ENCODE data around the gene PARD3. TPM values are rescaled to one million over a fixed set of nuclear protein-coding genes. Genes with fewer than 3 reads are reported as not detected.

Gene PARD3
- total RNA-seq, 1 donor from 2014 or later = 34.1 TPM

DNA sequence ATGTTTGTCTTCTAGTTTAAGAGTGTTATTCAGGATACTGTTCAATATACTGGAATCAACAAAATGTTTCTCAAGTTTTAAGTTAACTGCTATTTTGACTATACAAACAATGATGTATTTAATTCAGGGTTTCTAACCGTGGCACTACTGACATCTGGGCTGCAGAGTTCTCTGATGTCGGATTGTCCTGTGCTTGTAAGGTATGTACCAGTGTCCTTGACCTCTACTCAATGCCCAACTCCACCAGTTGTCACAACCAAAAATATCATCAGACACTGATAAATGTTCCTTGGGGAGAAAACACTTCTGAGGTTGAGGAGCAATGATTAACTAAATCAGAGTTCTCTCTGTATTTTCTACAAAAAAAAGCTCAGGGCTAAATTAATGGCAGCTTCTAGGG is 301.5 kb downstream of the PARD3 start:
- no peaks in the 10 kb centered on the region for H3K4me1 ChIP-seq
- peaks cover 6% of the 10 kb centered on the region for H3K36me3 ChIP-seq
- H3K27ac ChIP-seq = no peak overlapping the region
- TF ChIP-seq, protein P1, sequence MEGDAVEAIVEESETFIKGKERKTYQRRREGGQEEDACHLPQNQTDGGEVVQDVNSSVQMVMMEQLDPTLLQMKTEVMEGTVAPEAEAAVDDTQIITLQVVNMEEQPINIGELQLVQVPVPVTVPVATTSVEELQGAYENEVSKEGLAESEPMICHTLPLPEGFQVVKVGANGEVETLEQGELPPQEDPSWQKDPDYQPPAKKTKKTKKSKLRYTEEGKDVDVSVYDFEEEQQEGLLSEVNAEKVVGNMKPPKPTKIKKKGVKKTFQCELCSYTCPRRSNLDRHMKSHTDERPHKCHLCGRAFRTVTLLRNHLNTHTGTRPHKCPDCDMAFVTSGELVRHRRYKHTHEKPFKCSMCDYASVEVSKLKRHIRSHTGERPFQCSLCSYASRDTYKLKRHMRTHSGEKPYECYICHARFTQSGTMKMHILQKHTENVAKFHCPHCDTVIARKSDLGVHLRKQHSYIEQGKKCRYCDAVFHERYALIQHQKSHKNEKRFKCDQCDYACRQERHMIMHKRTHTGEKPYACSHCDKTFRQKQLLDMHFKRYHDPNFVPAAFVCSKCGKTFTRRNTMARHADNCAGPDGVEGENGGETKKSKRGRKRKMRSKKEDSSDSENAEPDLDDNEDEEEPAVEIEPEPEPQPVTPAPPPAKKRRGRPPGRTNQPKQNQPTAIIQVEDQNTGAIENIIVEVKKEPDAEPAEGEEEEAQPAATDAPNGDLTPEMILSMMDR (IDR thresholded peaks at IDR 0.05) = no peak
- no peaks in the 10 kb centered on the region for H3K9me3 ChIP-seq
- intact Hi-C loops (cut with DNase I) = no loop called here
- no peaks in the 10 kb centered on the region for H3K27me3 ChIP-seq (ENCODE audit: low read depth)
- ATAC-seq (no peak), DNase-seq (no peak)
- H3K4me3 ChIP-seq = no peak overlapping the region

DNA sequence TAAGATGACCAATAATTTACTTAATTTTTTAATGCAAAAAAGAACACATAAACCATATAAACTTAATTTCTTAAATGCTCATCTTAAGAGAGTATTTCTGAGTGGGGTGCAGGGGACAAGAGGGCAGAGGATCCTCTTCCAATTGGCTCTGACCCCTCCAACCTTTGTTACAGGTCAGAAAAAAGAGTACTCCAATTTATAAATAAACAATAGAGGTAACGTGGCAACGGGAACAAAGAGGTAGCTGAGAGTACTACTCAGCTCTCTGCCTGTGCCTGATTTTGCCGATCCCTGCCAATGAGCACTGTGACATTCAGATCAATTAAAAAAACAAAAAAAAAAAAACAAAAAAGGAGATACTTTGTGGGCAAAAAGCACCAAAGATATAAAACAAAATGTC is 307.9 kb downstream of the PARD3 start:
- no peak overlapping the region for H3K4me3 ChIP-seq
- no peaks in the 10 kb centered on the region for H3K36me3 ChIP-seq
- DNase-seq (no peak), ATAC-seq (peak in 1 of 2 donors; percentile 65)
- H3K27ac ChIP-seq = no peak overlapping the region
- H3K27me3 ChIP-seq (ENCODE audit: low read depth) = no peaks in the 10 kb centered on the region
- H3K9me3 ChIP-seq = no peaks in the 10 kb centered on the region
- TF ChIP-seq, protein P1 (IDR thresholded peaks at IDR 0.05) = no peak
- no peaks in the 10 kb centered on the region for H3K4me1 ChIP-seq
- intact Hi-C loops (cut with DNase I) = no loop called here

DNA sequence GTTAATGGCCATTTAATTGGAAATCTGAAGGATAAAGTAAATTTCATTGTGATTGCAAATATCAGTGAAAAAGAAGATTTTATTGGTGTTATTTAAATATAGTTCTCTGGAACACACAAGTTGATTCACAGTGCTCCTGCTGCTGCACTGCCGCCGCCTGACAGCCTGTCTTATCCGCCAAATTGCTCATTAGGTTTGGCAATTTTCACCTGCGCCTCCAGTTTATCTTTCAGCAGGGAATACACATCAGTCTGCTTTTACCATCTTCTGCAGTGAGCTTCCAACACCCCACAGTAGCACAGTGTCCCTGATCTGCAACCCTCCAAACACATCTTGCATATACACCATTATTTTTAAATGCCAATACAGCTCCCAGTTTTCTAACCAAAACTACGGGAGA is 308.3 kb downstream of the PARD3 start:
- intact Hi-C loops (cut with DNase I) = no loop called here
- no peak for ATAC-seq
- TF ChIP-seq, protein P1 (IDR thresholded peaks at IDR 0.05) = no peak
- H3K27me3 ChIP-seq (ENCODE audit: low read depth) = no peaks in the 10 kb centered on the region
- no peaks in the 10 kb centered on the region for H3K4me1 ChIP-seq
- H3K4me3 ChIP-seq = no peak overlapping the region
- H3K9me3 ChIP-seq = no peaks in the 10 kb centered on the region
- no peak for DNase-seq
- no peak overlapping the region for H3K27ac ChIP-seq
- no peaks in the 10 kb centered on the region for H3K36me3 ChIP-seq

DNA sequence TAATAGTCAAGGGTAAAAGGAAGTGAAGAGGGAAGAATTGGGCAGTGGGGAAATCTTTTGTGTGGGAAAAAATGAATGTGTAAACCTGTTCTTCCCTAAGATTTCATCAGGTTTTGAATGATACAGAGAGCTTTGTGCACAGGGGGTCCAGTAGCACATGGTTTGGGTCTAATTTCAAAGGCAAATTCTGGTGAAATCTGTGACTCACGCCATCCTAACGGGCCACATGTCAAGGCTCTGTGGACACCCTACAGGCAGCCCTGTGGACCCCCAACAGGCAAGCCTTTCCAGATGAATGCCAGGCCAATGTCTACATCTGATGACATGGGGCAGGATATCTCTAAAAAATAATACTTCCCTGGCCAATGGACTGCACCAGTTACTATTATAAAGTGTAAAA is 309.8 kb downstream of the PARD3 start:
- no peaks in the 10 kb centered on the region for H3K4me1 ChIP-seq
- no peaks in the 10 kb centered on the region for H3K36me3 ChIP-seq
- H3K27ac ChIP-seq = no peak overlapping the region
- intact Hi-C loops (cut with DNase I) = no loop called here
- H3K9me3 ChIP-seq = no peaks in the 10 kb centered on the region
- DNase-seq (no peak), ATAC-seq (no peak)
- H3K4me3 ChIP-seq = no peak overlapping the region
- TF ChIP-seq, protein P1 (IDR thresholded peaks at IDR 0.05) = no peak
- no peaks in the 10 kb centered on the region for H3K27me3 ChIP-seq (ENCODE audit: low read depth)

DNA sequence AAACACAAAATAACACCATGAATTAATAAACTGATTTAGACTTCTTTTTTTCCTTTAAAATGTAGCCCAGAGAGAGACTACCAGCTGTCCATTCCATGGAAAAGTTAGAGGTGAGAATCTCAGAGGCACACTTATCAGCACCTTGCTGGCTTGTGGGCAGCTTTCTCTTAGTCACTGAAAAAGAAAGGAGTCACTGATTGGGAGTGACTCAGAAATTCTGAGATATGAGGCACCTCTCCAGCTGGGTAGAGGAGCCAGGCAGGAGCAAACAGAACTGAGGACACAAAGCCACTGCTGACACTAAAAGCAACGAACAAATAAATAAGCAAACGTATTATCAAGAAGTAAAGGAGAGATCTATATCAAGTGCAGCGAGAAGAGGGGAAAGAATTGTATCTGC is 310.6 kb downstream of the PARD3 start:
- Histone ChIP-seq H3K4me1 (no peaks in the 10 kb centered on the region), H3K27ac (no peak overlapping the region), H3K27me3 (ENCODE audit: low read depth) (no peaks in the 10 kb centered on the region), H3K9me3 (no peaks in the 10 kb centered on the region), H3K36me3 (no peaks in the 10 kb centered on the region), H3K4me3 (no peak overlapping the region)
- TF ChIP-seq, protein P1 (IDR thresholded peaks at IDR 0.05) = no peak
- intact Hi-C loops (cut with DNase I) = no loop called here
- DNase-seq = no peak
- ATAC-seq = peak in 1 of 2 donors; percentile 68

DNA sequence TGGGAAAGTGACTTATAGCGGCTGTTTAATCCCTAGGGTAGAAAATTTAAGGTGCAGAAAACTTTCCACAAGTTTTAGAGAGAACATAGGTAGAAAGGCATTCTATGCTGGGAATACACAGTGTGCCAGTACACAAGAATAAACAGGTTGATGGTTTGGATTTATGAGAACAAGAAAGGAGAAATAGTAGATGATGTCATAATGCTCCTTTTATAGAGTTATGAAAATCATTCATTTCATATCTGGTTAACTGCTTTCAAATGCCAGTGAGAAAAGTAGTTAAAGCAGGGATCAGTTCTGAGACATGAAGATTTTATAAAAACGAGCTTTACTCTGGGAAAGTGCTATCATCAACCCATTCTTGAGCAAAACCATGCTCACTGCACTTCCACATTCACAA is 311.4 kb downstream of the PARD3 start:
- DNase-seq (no peak), ATAC-seq (no peak)
- Histone ChIP-seq H3K4me1 (no peaks in the 10 kb centered on the region), H3K27me3 (ENCODE audit: low read depth) (no peaks in the 10 kb centered on the region), H3K4me3 (no peak overlapping the region), H3K36me3 (no peaks in the 10 kb centered on the region), H3K27ac (no peak overlapping the region), H3K9me3 (no peaks in the 10 kb centered on the region)
- TF ChIP-seq, protein P1 (IDR thresholded peaks at IDR 0.05) = no peak
- intact Hi-C loops (cut with DNase I) = no loop called here

Data from lower lobe of right lung (tissue), 2 donors.